ENCODE data around the gene EPN1.

The EPN1 gene

DNA sequence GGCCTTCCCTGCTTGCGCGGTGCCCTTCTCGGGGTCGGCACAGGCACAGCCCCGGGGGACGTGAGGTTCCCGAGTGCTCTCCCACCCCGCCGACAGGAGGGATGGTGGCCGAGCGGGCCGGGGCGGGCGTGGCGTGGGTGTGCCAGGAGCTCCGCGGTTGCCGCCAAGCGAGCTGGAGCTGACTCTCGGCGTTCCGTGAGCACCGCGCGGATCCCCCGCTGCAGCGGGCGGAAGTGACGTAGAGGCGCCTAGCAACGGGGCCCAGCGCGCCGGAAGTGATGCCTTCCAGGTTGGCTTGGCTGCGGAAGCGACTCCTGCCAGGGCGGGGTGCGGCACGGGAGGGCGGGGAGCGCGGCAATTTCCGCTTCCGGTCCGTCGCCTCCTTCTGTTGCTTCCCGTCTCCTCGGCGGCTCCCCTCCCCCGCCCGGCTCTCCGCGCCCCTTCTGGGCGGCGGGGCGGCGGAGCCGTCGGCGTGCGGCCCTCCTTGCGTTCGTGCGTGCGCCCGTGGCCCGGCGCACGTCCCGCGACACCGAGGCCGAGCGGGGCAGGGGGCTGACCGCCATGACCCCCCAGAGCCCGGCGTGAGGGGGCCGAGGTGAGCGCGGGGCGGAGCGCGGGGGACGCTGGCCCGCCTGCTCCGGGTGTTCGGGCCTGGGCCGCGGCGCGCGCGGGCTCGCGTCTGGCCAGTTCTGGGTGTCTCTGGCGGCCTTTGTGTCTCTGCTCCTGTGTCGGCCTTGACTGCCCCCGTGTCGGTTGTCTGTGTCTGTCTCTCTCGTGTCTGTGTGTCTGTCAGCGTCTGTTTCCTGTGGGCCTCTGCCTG lies at the start of gene EPN1:
Gene EPN1, plus strand, starts transcription at position 386 of the 820 bp plus-strand sequence. CDS start 3,402 bp downstream, outside the sequence.
- DNase-seq, result peak; percentile 97

DNA sequence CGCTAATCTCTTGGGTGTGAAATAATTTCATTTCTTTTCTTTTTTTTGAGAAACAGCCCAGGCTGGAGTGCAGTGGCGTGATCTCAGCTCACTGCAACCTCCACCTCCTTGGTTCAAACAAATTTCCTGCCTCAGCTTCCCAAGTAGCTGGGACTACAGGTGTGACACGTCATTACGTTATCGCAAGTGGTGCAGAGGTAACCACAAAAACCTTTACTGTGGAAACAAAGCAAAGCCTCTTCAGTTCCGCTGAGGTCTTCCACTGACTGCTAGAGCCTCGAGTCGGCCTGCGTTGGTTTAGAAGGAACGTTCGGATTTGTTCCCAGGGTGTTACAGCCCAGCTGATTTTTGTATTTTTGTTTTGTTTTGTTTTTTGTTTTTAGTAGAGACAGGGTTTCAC lies 48.7 kb upstream of the EPN1 start:
- peak; percentile 50 for DNase-seq

- peak; percentile 95 for DNase-seq
These were observed 42.6 kb upstream of the EPN1 start for GRCh38 chr19:55632463-55632834.

DNA sequence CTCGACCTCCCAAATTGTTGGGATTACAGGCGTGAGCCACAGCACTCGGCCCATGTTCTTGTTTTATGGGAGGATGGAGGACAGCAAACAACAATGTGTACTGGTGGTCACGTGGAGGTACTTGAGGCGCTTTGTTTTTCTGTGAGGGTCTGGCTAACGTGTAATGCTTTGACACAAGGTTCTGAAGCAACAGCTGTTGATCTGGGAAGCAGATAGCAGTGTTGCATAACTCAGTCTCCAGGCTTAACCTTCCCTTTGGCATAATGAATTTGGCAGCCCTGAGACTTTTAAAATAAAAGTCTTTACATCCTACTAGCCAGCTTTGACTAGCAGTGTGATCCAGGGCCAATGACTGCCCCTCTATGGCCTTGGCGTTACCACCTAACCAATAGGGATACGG lies 41.2 kb upstream of the EPN1 start:
- no peak for DNase-seq

- no peak for DNase-seq
These were observed 39.7 kb upstream of the EPN1 start for GRCh38 chr19:55635334-55635717.

- no peak for DNase-seq
These were observed 39.1 kb upstream of the EPN1 start for GRCh38 chr19:55635856-55636440.

DNA sequence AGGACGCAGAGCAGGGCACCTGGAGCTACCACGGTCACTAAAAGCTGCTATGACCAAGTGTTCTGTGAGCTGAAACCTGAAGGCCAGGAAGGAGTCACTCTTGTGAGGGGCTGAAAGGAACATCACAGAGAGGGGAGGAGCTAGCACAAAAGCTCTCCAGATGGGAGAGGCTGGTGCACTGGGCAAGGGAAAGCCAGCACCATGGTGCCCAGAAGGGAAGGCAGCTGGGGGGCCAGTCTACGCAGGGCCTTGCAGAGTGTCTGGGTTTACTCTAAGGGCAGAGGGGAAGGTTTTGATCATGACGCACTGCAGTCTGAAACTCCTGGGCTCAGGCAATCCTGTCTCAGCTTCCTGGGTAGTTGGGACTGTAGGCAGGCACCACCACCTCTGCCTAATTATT lies 38.3 kb upstream of the EPN1 start:
- DNase-seq, result no peak

GRCh38 chr19:55637534-55637933 lies 37.5 kb upstream of the EPN1 start:
- DNase-seq, result no peak

GRCh38 chr19:55638864-55639359 lies 36.1 kb upstream of the EPN1 start:
- peak; percentile 55 for DNase-seq

DNA sequence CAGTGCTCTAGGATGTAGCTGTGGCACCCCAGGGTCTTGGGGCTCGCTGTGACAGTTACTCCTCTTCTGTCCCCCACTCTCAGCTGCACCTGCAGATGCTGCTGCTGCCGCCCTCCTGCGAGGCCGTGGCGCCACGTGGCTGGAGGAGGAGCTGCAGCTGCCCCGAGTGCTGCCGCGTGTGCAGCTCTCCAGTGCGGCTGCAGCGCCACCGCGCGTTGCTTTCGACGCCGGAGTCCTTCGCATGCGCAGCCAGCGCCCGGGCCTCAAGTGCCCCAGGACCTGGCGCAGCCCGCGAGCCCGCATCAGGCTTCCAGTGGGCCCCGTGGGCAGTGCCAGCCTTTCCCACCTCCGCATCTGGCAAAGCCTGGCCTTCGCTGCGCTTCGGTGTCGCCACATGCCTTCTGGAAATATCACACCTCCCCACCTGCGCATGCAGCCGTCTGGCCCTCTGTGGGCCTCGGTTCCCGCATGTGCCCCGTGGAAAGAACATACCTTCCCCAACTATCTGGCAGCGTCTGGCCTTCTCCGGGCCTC lies 34.9 kb upstream of the EPN1 start:
- peak; percentile 65 for DNase-seq

DNA sequence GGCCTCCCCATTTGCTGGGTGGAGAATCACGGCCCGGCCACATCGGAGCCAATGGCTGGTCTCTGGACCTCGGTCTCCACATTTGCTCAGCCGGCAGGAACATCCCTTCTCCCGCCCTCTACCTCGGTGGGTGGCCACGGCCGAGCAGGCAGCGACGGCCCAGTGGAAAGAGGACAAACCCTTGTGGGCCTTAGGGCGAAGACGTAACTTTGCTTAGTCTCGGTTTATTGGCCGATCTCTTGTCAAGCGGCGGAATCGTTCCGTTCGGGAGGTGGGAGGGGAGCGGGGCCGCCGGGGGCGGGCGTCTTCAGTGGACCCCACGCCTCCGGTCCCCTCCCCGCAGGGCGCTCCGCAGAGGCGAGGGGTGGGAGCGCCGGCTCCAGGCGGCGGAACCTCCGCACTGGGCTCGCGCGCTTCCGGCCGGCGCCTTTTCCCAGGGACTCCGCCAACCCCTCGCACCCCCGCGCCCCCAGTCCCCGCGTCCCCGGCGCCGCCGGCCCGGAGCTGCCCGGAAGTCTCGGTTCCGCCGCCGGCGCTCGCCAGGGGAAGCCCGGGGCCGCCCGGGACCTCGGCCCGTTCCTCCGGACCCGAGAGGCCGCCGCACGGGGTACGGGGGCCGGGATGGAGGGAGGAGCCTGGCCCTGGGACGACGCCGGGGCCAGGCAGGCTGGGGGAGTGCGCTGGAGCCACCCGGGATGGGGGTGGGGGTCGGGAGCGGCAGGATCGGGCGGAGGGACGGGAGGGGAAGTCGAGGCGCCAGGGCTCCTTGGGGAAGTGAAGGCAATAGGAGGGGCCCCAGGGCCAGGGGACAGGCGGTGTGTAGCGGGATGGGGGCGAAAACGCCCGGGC lies 34.2 kb upstream of the EPN1 start, which contains the start of gene ZNF580:
Gene ZNF580, plus strand, starts transcription at position 426 of the 849 bp plus-strand sequence. CDS start 1,507 bp downstream, outside the sequence.
- DNase-seq, result peak; percentile 41

GRCh38 chr19:55641426-55642152 lies 33.4 kb upstream of the EPN1 start:
- DNase-seq, result peak; percentile 27

DNA sequence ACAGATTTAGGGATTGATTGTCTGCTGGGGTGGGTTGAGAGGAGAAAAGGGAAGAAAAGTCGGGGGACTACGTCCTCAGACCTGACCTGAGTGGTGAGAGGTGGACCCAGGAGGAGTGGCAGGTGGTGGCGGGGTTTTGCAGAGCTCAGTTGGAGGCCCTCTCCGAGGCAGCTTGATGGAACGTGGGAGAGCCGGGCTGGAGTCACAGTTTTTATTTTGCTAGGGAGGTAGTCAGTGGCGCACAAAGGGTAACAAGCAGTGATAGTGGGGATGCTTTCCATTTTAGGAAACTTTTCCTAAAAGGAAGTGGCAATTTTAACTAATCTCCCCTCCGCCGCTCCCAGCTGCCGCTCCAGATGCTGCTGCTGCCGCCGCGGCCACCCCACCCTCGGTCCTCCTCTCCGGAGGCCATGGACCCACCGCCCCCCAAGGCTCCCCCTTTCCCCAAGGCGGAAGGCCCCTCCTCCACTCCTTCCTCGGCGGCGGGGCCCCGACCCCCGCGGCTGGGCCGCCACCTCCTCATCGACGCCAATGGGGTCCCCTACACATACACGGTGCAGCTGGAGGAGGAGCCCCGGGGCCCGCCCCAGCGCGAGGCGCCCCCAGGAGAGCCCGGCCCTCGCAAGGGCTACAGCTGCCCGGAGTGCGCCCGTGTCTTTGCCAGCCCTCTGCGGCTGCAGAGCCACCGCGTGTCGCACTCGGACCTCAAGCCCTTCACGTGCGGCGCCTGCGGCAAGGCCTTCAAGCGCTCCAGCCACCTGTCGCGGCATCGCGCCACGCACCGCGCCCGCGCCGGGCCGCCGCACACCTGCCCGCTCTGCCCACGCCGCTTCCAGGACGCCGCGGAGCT lies 32.6 kb upstream of the EPN1 start:
- DNase-seq, result no peak

DNA sequence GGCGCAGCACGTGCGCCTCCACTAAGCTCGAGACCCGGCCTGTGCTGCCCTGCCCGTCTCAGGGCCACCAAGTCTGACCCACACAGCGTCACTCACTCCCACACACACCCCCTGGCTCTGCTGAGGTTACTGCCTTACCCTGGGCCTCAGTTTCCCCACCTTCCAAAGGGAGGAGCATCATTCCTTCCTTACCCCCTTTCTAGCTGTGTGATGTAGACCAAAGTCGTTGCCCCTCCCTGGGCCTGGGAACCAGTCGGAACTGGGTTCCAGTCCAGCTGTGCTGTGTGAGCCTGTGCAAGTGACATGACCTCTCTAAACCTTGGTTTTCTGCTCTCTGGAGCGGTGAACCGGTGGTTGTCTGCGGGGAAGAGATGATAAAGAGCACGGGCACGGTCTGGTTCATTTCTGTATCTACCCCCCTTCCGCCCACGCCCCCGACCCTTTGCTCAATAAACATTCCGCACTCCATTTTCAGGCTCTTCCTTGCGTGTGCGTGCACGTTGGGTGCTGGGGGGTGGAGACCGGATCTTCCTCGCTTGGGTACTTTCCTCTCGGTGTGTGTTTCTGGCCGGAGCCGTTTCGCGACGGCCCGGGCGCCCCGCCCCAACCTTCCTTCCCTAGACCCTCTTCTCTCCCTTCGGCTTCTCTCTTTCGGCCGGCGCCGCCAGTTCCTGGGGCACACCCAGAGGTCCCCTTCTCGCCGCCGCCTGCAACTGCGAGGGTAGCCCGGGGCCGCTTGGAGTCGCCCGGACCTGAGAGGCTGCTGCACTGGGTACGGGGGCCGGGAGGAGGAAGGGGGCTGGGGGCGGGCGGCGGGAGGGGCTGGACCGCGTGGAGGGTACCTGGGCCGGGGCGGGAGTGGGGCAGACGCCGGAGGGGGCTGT lies 31.8 kb upstream of the EPN1 start, which contains the start of gene ZNF581:
Gene ZNF581, plus strand, starts transcription at position 647 of the 884 bp plus-strand sequence. CDS start 923 bp downstream, outside the sequence.
- DNase-seq, result peak; percentile 77

GRCh38 chr19:55643887-55644176 lies 31.2 kb upstream of the EPN1 start:
- DNase-seq, result no peak

GRCh38 chr19:55644191-55644833 lies 30.7 kb upstream of the EPN1 start:
- no peak for DNase-seq

DNA sequence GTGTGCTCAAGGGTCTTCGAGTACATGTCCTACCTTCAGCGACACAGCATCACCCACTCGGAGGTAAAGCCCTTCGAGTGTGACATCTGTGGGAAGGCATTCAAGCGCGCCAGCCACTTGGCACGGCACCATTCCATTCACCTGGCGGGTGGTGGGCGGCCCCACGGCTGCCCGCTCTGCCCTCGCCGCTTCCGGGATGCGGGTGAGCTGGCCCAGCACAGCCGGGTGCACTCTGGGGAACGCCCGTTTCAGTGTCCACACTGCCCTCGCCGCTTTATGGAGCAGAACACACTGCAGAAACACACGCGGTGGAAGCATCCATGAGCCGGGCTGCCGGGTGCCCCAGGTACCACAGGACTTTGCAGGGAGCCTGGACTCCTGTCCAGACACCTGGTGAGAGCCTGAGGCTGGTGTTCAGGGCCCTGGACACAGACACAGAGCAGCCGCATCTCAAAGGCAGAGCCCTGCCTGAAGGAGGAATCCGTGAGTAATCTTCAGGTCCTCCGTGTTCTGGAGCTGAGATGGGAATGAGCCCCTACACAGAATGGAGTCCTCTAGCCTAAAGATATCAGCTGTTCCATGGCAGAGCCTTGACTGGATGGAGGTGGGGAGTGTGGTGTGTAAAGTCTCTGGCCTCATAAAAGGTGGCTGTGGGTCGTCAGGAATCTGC lies 30.0 kb upstream of the EPN1 start:
- DNase-seq, result no peak

GRCh38 chr19:55645512-55645881 lies 29.5 kb upstream of the EPN1 start:
- no peak for DNase-seq
